ENCODE measurements around the gene TRAPPC6A. TPM values are rescaled to one million over a fixed set of nuclear protein-coding genes. Genes with fewer than 3 reads are reported as not detected.

Gene TRAPPC6A
- total and polyA plus RNA-seq, 2 donors = 37.9 to 61.4 TPM

GRCh38 chr19:45217193-45217956 lies 39.3 kb upstream of the TRAPPC6A start:
- no peak overlapping the region for H3K4me3 ChIP-seq (ENCODE audit: low read length in 2 of 2)
- H3K36me3 ChIP-seq (ENCODE audit: control insufficient read depth in 2 of 2, insufficient read depth in 2 of 2, low read length in 1 of 2) = no peaks in the 10 kb centered on the region
- no peak overlapping the region for H3K27ac ChIP-seq (ENCODE audit: low read depth in 1 of 2, low read length in 1 of 2)
- peaks cover 37 to 84% of the 10 kb centered on the region in 2 donors for H3K27me3 ChIP-seq (ENCODE audit: control insufficient read depth in 2 of 2, insufficient read depth in 1 of 2, low read length in 1 of 2)
- H3K9me3 ChIP-seq (ENCODE audit: control insufficient read depth in 2 of 2, insufficient read depth in 1 of 2, low read length in 1 of 2) = no peaks in the 10 kb centered on the region
- H3K4me1 ChIP-seq (ENCODE audit: control insufficient read depth in 2 of 2, insufficient read depth in 2 of 2, low read length in 2 of 2) = no peaks in the 10 kb centered on the region
- 28% methylated on average over 46 of the region's 46 CpGs for WGBS
- no peak for DNase-seq (ENCODE audit: low read depth in 6 of 9, low spot score in 9 of 9)

GRCh38 chr19:45216667-45217066 lies 38.6 kb upstream of the TRAPPC6A start:
- WGBS = 84% methylated on average over 6 of the region's 6 CpGs

GRCh38 chr19:45215391-45216191 lies 37.6 kb upstream of the TRAPPC6A start:
- H3K4me1 ChIP-seq (ENCODE audit: control insufficient read depth in 2 of 2, insufficient read depth in 2 of 2, low read length in 2 of 2) = no peaks in the 10 kb centered on the region

More at GRCh38 chr19:45216667-45217066, 38.6 kb upstream of the TRAPPC6A start:
- Histone ChIP-seq H3K36me3 (ENCODE audit: control insufficient read depth in 2 of 2, insufficient read depth in 2 of 2, low read length in 1 of 2) (no peaks in the 10 kb centered on the region), H3K4me3 (ENCODE audit: low read length in 2 of 2) (no peak overlapping the region), H3K9me3 (ENCODE audit: control insufficient read depth in 2 of 2, insufficient read depth in 1 of 2, low read length in 1 of 2) (no peaks in the 10 kb centered on the region), H3K27me3 (ENCODE audit: control insufficient read depth in 2 of 2, insufficient read depth in 1 of 2, low read length in 1 of 2) (peaks cover 37 to 89% of the 10 kb centered on the region in 2 donors), H3K4me1 (ENCODE audit: control insufficient read depth in 2 of 2, insufficient read depth in 2 of 2, low read length in 2 of 2) (no peaks in the 10 kb centered on the region), H3K27ac (ENCODE audit: low read depth in 1 of 2, low read length in 1 of 2) (no peak overlapping the region)
- DNase-seq (ENCODE audit: low read depth in 6 of 9, low spot score in 9 of 9) = no peak

GRCh38 chr19:45213031-45213430 lies 35.0 kb upstream of the TRAPPC6A start:
- Histone ChIP-seq H3K27me3 (ENCODE audit: control insufficient read depth in 2 of 2, insufficient read depth in 1 of 2, low read length in 1 of 2) (peaks cover 30 to 71% of the 10 kb centered on the region in 2 donors), H3K4me3 (ENCODE audit: low read length in 2 of 2) (no peak overlapping the region), H3K36me3 (ENCODE audit: control insufficient read depth in 2 of 2, insufficient read depth in 2 of 2, low read length in 1 of 2) (no peaks in the 10 kb centered on the region), H3K9me3 (ENCODE audit: control insufficient read depth in 2 of 2, insufficient read depth in 1 of 2, low read length in 1 of 2) (no peaks in the 10 kb centered on the region), H3K27ac (ENCODE audit: low read depth in 1 of 2, low read length in 1 of 2) (no peak overlapping the region), H3K4me1 (ENCODE audit: control insufficient read depth in 2 of 2, insufficient read depth in 2 of 2, low read length in 2 of 2) (no peaks in the 10 kb centered on the region)
- no peak for DNase-seq (ENCODE audit: low read depth in 6 of 9, low spot score in 9 of 9)
- 96% methylated on average over 23 of the region's 23 CpGs for WGBS

More at GRCh38 chr19:45215391-45216191, 37.6 kb upstream of the TRAPPC6A start:
- peaks cover 37 to 93% of the 10 kb centered on the region in 2 donors for H3K27me3 ChIP-seq (ENCODE audit: control insufficient read depth in 2 of 2, insufficient read depth in 1 of 2, low read length in 1 of 2)
- H3K9me3 ChIP-seq (ENCODE audit: control insufficient read depth in 2 of 2, insufficient read depth in 1 of 2, low read length in 1 of 2) = no peaks in the 10 kb centered on the region
- no peak for DNase-seq (ENCODE audit: low read depth in 6 of 9, low spot score in 9 of 9)
- no peak overlapping the region for H3K4me3 ChIP-seq (ENCODE audit: low read length in 2 of 2)
- H3K36me3 ChIP-seq (ENCODE audit: control insufficient read depth in 2 of 2, insufficient read depth in 2 of 2, low read length in 1 of 2) = no peaks in the 10 kb centered on the region
- H3K27ac ChIP-seq (ENCODE audit: low read depth in 1 of 2, low read length in 1 of 2) = no peak overlapping the region
- 9% methylated on average over 35 of the region's 35 CpGs for WGBS

GRCh38 chr19:45211751-45212381 lies 33.8 kb upstream of the TRAPPC6A start:
- 34% methylated on average over 17 of the region's 17 CpGs for WGBS
- Histone ChIP-seq H3K36me3 (ENCODE audit: control insufficient read depth in 2 of 2, insufficient read depth in 2 of 2, low read length in 1 of 2) (no peaks in the 10 kb centered on the region), H3K4me1 (ENCODE audit: control insufficient read depth in 2 of 2, insufficient read depth in 2 of 2, low read length in 2 of 2) (no peaks in the 10 kb centered on the region), H3K4me3 (ENCODE audit: low read length in 2 of 2) (no peak overlapping the region), H3K9me3 (ENCODE audit: control insufficient read depth in 2 of 2, insufficient read depth in 1 of 2, low read length in 1 of 2) (no peaks in the 10 kb centered on the region), H3K27ac (ENCODE audit: low read depth in 1 of 2, low read length in 1 of 2) (no peak overlapping the region), H3K27me3 (ENCODE audit: control insufficient read depth in 2 of 2, insufficient read depth in 1 of 2, low read length in 1 of 2) (peaks cover 18 to 59% of the 10 kb centered on the region in 2 donors)
- DNase-seq (ENCODE audit: low read depth in 6 of 9, low spot score in 9 of 9) = no peak

- H3K4me1 ChIP-seq (ENCODE audit: control insufficient read depth in 2 of 2, insufficient read depth in 2 of 2, low read length in 2 of 2) = no peaks in the 10 kb centered on the region
Observed at GRCh38 chr19:45206328-45206727, 28.3 kb upstream of the TRAPPC6A start.

GRCh38 chr19:45205810-45206209 lies 27.8 kb upstream of the TRAPPC6A start:
- 95% methylated on average over 12 of the region's 12 CpGs for WGBS
- Histone ChIP-seq H3K4me3 (ENCODE audit: low read length in 2 of 2) (no peak overlapping the region), H3K27ac (ENCODE audit: low read depth in 1 of 2, low read length in 1 of 2) (no peak overlapping the region), H3K9me3 (ENCODE audit: control insufficient read depth in 2 of 2, insufficient read depth in 1 of 2, low read length in 1 of 2) (no peaks in the 10 kb centered on the region), H3K4me1 (ENCODE audit: control insufficient read depth in 2 of 2, insufficient read depth in 2 of 2, low read length in 2 of 2) (no peaks in the 10 kb centered on the region), H3K27me3 (ENCODE audit: control insufficient read depth in 2 of 2, insufficient read depth in 1 of 2, low read length in 1 of 2) (peaks cover 0 to 4% of the 10 kb centered on the region in 2 donors), H3K36me3 (ENCODE audit: control insufficient read depth in 2 of 2, insufficient read depth in 2 of 2, low read length in 1 of 2) (no peaks in the 10 kb centered on the region)
- DNase-seq (ENCODE audit: low read depth in 6 of 9, low spot score in 9 of 9) = no peak

More at GRCh38 chr19:45206328-45206727, 28.3 kb upstream of the TRAPPC6A start:
- Histone ChIP-seq H3K36me3 (ENCODE audit: control insufficient read depth in 2 of 2, insufficient read depth in 2 of 2, low read length in 1 of 2) (no peaks in the 10 kb centered on the region), H3K4me3 (ENCODE audit: low read length in 2 of 2) (no peak overlapping the region), H3K9me3 (ENCODE audit: control insufficient read depth in 2 of 2, insufficient read depth in 1 of 2, low read length in 1 of 2) (no peaks in the 10 kb centered on the region), H3K27me3 (ENCODE audit: control insufficient read depth in 2 of 2, insufficient read depth in 1 of 2, low read length in 1 of 2) (peaks cover 0 to 9% of the 10 kb centered on the region in 2 donors), H3K27ac (ENCODE audit: low read depth in 1 of 2, low read length in 1 of 2) (no peak overlapping the region)
- DNase-seq (ENCODE audit: low read depth in 6 of 9, low spot score in 9 of 9) = no peak
- 98% methylated on average over 3 of the region's 3 CpGs for WGBS

GRCh38 chr19:45202637-45203036 lies 24.6 kb upstream of the TRAPPC6A start:
- WGBS = 96% methylated on average over 6 of the region's 6 CpGs
- H3K27me3 ChIP-seq (ENCODE audit: control insufficient read depth in 2 of 2, insufficient read depth in 1 of 2, low read length in 1 of 2) = no peaks in the 10 kb centered on the region
- H3K36me3 ChIP-seq (ENCODE audit: control insufficient read depth in 2 of 2, insufficient read depth in 2 of 2, low read length in 1 of 2) = no peaks in the 10 kb centered on the region
- no peaks in the 10 kb centered on the region for H3K4me1 ChIP-seq (ENCODE audit: control insufficient read depth in 2 of 2, insufficient read depth in 2 of 2, low read length in 2 of 2)
- no peak for DNase-seq (ENCODE audit: low read depth in 6 of 9, low spot score in 9 of 9)
- no peak overlapping the region for H3K27ac ChIP-seq (ENCODE audit: low read depth in 1 of 2, low read length in 1 of 2)
- no peaks in the 10 kb centered on the region for H3K9me3 ChIP-seq (ENCODE audit: control insufficient read depth in 2 of 2, insufficient read depth in 1 of 2, low read length in 1 of 2)
- no peak overlapping the region for H3K4me3 ChIP-seq (ENCODE audit: low read length in 2 of 2)

GRCh38 chr19:45200568-45200967 lies 22.5 kb upstream of the TRAPPC6A start:
- no peaks in the 10 kb centered on the region for H3K4me1 ChIP-seq (ENCODE audit: control insufficient read depth in 2 of 2, insufficient read depth in 2 of 2, low read length in 2 of 2)
- no peaks in the 10 kb centered on the region for H3K27me3 ChIP-seq (ENCODE audit: control insufficient read depth in 2 of 2, insufficient read depth in 1 of 2, low read length in 1 of 2)
- H3K9me3 ChIP-seq (ENCODE audit: control insufficient read depth in 2 of 2, insufficient read depth in 1 of 2, low read length in 1 of 2) = no peaks in the 10 kb centered on the region
- no peak overlapping the region for H3K4me3 ChIP-seq (ENCODE audit: low read length in 2 of 2)
- no peak for DNase-seq (ENCODE audit: low read depth in 6 of 9, low spot score in 9 of 9)
- 92% methylated on average over 4 of the region's 4 CpGs for WGBS
- no peaks in the 10 kb centered on the region for H3K36me3 ChIP-seq (ENCODE audit: control insufficient read depth in 2 of 2, insufficient read depth in 2 of 2, low read length in 1 of 2)
- H3K27ac ChIP-seq (ENCODE audit: low read depth in 1 of 2, low read length in 1 of 2) = no peak overlapping the region
